H1 (cell line): Measurements from ENCODE around the gene TMEM204. TPM values are rescaled to one million over a fixed set of nuclear protein-coding genes. Genes with fewer than 3 reads are reported as not detected.

Experiments
- CTCF ChIA-PET: fragments of 300-600 bp; sonication (Branson Sonifier 250); formaldehyde crosslinking; loops from one replicate; lab custom pipeline; 2021; ENCODE audit not compliant: partially characterized antibody; lab: Charles Lee
- POLR2A ChIA-PET: fragments of 300-600 bp; sonication (Branson Sonifier 250); formaldehyde crosslinking; loops from one replicate; lab custom pipeline; 2021; ENCODE audit warnings: inconsistent platforms; ENCODE audit not compliant: partially characterized antibody; lab: Charles Lee
- DNase-seq, 2 experiments: peaks; one replicate each; pipeline versions ENCODE4 v3.0.0 to v3.0.0-alpha.2; 2010 to 2022; ENCODE audit warnings: low spot score in 2 of 2, low read depth in 1 of 2, mixed read lengths in 1 of 2
- FAIRE-seq: peaks from 2 replicates; lab custom pipeline; 2011; peaks lifted over from hg19 to GRCh38; lab: Jason Lieb, UNC
- H2AFZ ChIP-seq: 2 replicates; pipeline ENCODE4 v1.8.1; 2012; ENCODE audit warnings: low read length, inconsistent platforms
- H2AK5ac ChIP-seq: 2 replicates; pipeline ENCODE4 v1.6.1; 2013; ENCODE audit warnings: low read depth, low read length
- H2BK120ac ChIP-seq: replicated peaks from 2 replicates; pipeline ENCODE3; 2013; ENCODE audit warnings: low read depth, low read length, inconsistent platforms
- H2BK12ac ChIP-seq: 2 replicates; pipeline ENCODE4 v1.6.1; 2013; ENCODE audit warnings: low read depth, low read length
- H2BK15ac ChIP-seq: 2 replicates; pipeline ENCODE4 v1.6.1; 2013; ENCODE audit warnings: low read length
- H2BK20ac ChIP-seq: 2 replicates; pipeline ENCODE4 v1.6.1; 2013; ENCODE audit warnings: low read length
- H2BK5ac ChIP-seq: 2 replicates; pipeline ENCODE4 v1.6.1; 2013; ENCODE audit warnings: low read depth, low read length
- H3K14ac ChIP-seq: 2 replicates; pipeline ENCODE4 v1.6.1; 2013; ENCODE audit warnings: inconsistent platforms; ENCODE audit not compliant: insufficient read length
- H3K18ac ChIP-seq: 2 replicates; pipeline ENCODE4 v1.6.1; 2013; ENCODE audit warnings: low read length; ENCODE audit errors: extremely low read depth
- H3K23ac ChIP-seq: 2 replicates; pipeline ENCODE4 v1.6.1; 2013; ENCODE audit warnings: inconsistent platforms; ENCODE audit not compliant: insufficient read length
- H3K23me2 ChIP-seq: 2 replicates; pipeline ENCODE4 v1.6.1; 2013; ENCODE audit warnings: low read depth, low read length
- H3K27ac ChIP-seq: 2 replicates; pipeline ENCODE4 v1.6.1; 2011; ENCODE audit warnings: low read depth, low read length, inconsistent platforms
- H3K27me3 ChIP-seq, 4 experiments: replicated peaks in 1 of 4; 1 replicate in 1 of 4; 2 replicates in 3 of 4; pipeline versions ENCODE4 v1.6.1 to v1.8.1; 2011 to 2013; ENCODE audit warnings: low read length in 3 of 4, mild to moderate bottlenecking in 3 of 4, inconsistent platforms in 2 of 4, mixed read lengths in 2 of 4, moderate library complexity in 1 of 4; ENCODE audit not compliant: control insufficient read depth in 3 of 4, insufficient read depth in 3 of 4; ENCODE audit errors: extremely low read depth in 1 of 4
- H3K36me3 ChIP-seq, 4 experiments: 2 replicates each; pipeline versions ENCODE4 v1.6.1 to v1.8.1; 2011 to 2013; ENCODE audit warnings: mild to moderate bottlenecking in 4 of 4, low read length in 3 of 4, moderate library complexity in 2 of 4, control low read depth in 1 of 4, inconsistent platforms in 1 of 4; ENCODE audit not compliant: insufficient read depth in 4 of 4, control insufficient read depth in 2 of 4
- H3K4ac ChIP-seq: replicated peaks from 2 replicates; pipeline ENCODE3; 2013; ENCODE audit warnings: low read length, low read depth, mixed read lengths, inconsistent platforms; ENCODE audit not compliant: insufficient read length
- H3K4me1 ChIP-seq, 4 experiments: replicated peaks in 1 of 4; 1 replicate in 1 of 4; 2 replicates in 3 of 4; pipeline versions ENCODE4 v1.6.1 to v1.8.1; 2011 to 2013; ENCODE audit warnings: low read length in 3 of 4, inconsistent platforms in 2 of 4, mixed read lengths in 1 of 4; ENCODE audit not compliant: insufficient read depth in 4 of 4, control insufficient read depth in 3 of 4
- H3K4me2 ChIP-seq, 2 experiments: 2 replicates each; pipeline versions ENCODE4 v1.6.1 to v1.8.1; 2011 to 2013; ENCODE audit warnings: low read depth in 2 of 2, low read length in 2 of 2, control low read depth in 1 of 2, inconsistent platforms in 1 of 2, mild to moderate bottlenecking in 1 of 2; ENCODE audit not compliant: insufficient read depth in 1 of 2
- H3K4me3 ChIP-seq, 4 experiments: fragments of 200-600, 300-600 bp in 1 of 4; sonication (generic), shearing (Covaris generic), sonication (Bioruptor Twin) in 1 of 4; 2 replicates each; pipeline versions ENCODE4 v1.5.1 to v1.8.1; 2011 to 2016; ENCODE audit warnings: low read length in 4 of 4, low read depth in 3 of 4, control low read depth in 2 of 4, inconsistent platforms in 2 of 4, mild to moderate bottlenecking in 2 of 4, mixed read lengths in 1 of 4, moderate library complexity in 1 of 4; ENCODE audit not compliant: insufficient read depth in 2 of 4; ENCODE audit errors: extremely low read depth in 1 of 4
- H3K56ac ChIP-seq: replicated peaks from 2 replicates; pipeline ENCODE3; 2013; ENCODE audit warnings: low read depth, mild to moderate bottlenecking, mixed read lengths, low read length, inconsistent platforms; ENCODE audit not compliant: insufficient read length
- H3K79me1 ChIP-seq: 2 replicates; pipeline ENCODE4 v1.6.1; 2013; ENCODE audit warnings: low read depth, low read length, control low read depth
- H3K79me2 ChIP-seq, 2 experiments: 2 replicates each; pipeline versions ENCODE4 v1.6.1 to v1.8.1; 2012 to 2013; ENCODE audit warnings: low read length in 2 of 2, mild to moderate bottlenecking in 2 of 2, inconsistent platforms in 1 of 2; ENCODE audit not compliant: insufficient read depth in 2 of 2, control insufficient read depth in 1 of 2
- H3K9ac ChIP-seq, 4 experiments: replicated peaks in 1 of 4; 1 replicate in 1 of 4; 2 replicates in 3 of 4; pipeline versions ENCODE4 v1.6.1 to v1.8.1; 2011 to 2013; ENCODE audit warnings: low read depth in 3 of 4, low read length in 3 of 4, control low read depth in 2 of 4, mild to moderate bottlenecking in 2 of 4, moderate library complexity in 2 of 4, inconsistent platforms in 1 of 4; ENCODE audit errors: extremely low read depth in 1 of 4
- H3K9me3 ChIP-seq, 2 experiments: 2 replicates each; pipeline versions ENCODE4 v1.6.1 to v1.8.1; 2012 to 2013; ENCODE audit warnings: mild to moderate bottlenecking in 2 of 2, moderate library complexity in 2 of 2, control low read depth in 1 of 2, inconsistent platforms in 1 of 2, low read depth in 1 of 2, low read length in 1 of 2, mixed read lengths in 1 of 2; ENCODE audit not compliant: insufficient read depth in 2 of 2
- H4K20me1 ChIP-seq, 2 experiments: replicated peaks in 1 of 2; 2 replicates each; pipeline versions ENCODE3 to v1.8.1; 2011 to 2013; ENCODE audit warnings: inconsistent platforms in 2 of 2, low read length in 2 of 2, mild to moderate bottlenecking in 1 of 2; ENCODE audit not compliant: insufficient read depth in 2 of 2, control insufficient read depth in 1 of 2
- H4K5ac ChIP-seq: 2 replicates; pipeline ENCODE4 v1.6.1; 2013; ENCODE audit warnings: low read length, low read depth, mixed read lengths, inconsistent platforms; ENCODE audit not compliant: insufficient read length
- H4K8ac ChIP-seq: 2 replicates; pipeline ENCODE4 v1.8.0; 2013; ENCODE audit warnings: mild to moderate bottlenecking, moderate library complexity, low read length, inconsistent platforms; ENCODE audit not compliant: insufficient read depth; ENCODE audit errors: extremely low read depth
- H4K91ac ChIP-seq: replicated peaks from 2 replicates; pipeline ENCODE3; 2013; ENCODE audit warnings: low read length, mixed read lengths, inconsistent platforms; ENCODE audit not compliant: insufficient read length
- ATF2 ChIP-seq: IDR thresholded peaks from 2 replicates; pipeline ENCODE4 v1.6.1; 2012; ENCODE audit warnings: low read length, inconsistent platforms
- BRCA1 ChIP-seq: IDR thresholded peaks from 2 replicates; pipeline ENCODE4 v1.6.1; 2012; ENCODE audit warnings: low read depth, low read length, improper control_type of control experiment
- NRF1 ChIP-seq: IDR thresholded peaks from 2 replicates; pipeline ENCODE4 v1.6.1; 2011; ENCODE audit warnings: mild to moderate bottlenecking, low read depth, low read length, improper control_type of control experiment
- POU5F1 ChIP-seq: IDR thresholded peaks from 2 replicates; pipeline ENCODE4 v1.6.1; 2011; ENCODE audit warnings: low read depth, mild to moderate bottlenecking, low read length, moderate library complexity
- SAP30 ChIP-seq: fragments of 300-600 bp; sonication (generic); IDR thresholded peaks from 2 replicates; pipeline ENCODE4 v1.7.1; 2012; ENCODE audit warnings: low read length, moderate library complexity, mild to moderate bottlenecking, inconsistent platforms; ENCODE audit not compliant: insufficient read depth, insufficient replicate concordance
- SP1 ChIP-seq: IDR thresholded peaks from 2 replicates; pipeline ENCODE4 v1.6.1; 2011; ENCODE audit warnings: low read depth, low read length
- YY1 ChIP-seq: IDR thresholded peaks from 2 replicates; pipeline ENCODE4 v1.6.1; 2011; ENCODE audit warnings: low read depth, mild to moderate bottlenecking, low read length
- WGBS, 2 experiments: shearing (Covaris generic) in 1 of 2; methylation state at CpG; one replicate each; pipeline versions ENCODE4 v1.1.6 to v1.1.7; 2013 to 2015; ENCODE audit warnings: low lambda C conversion rate in 2 of 2, mixed read lengths in 2 of 2, inconsistent platforms in 1 of 2, low coverage in 1 of 2, missing lambda C conversion rate in 1 of 2; ENCODE audit not compliant: insufficient replicate concordance in 2 of 2, insufficient coverage in 1 of 2, insufficient read length in 1 of 2; ENCODE audit errors: extremely low coverage in 1 of 2, missing lambda C conversion rate in 1 of 2; 5-methylcytosine and 5-hydroxymethylcytosine counted together
- polyA plus RNA-seq, 7 experiments: library from polyadenylated mRNA; depleted of rRNA in 3 of 7; stranded (reverse) in 5 of 7; unstranded in 2 of 7; fragments of >200 nt in 5 of 7; fragments of 200-250 nt in 2 of 7; gene quantifications; 1 replicate in 5 of 7; 2 replicates in 1 of 7; 4 replicates in 1 of 7; pipeline versions ENCODE4 v1.2.1 to v1.2.3, GENCODE V29; 2011 to 2013; ENCODE audit warnings: missing spikeins in 2 of 7, mixed read lengths in 2 of 7
- total RNA-seq: library from RNA; stranded (reverse); fragmentation: NEBNext Ultra II Directional; extraction: Animal tissue kit (Norgen Biotek cat#: 25700); gene quantifications from 2 replicates; pipeline ENCODE4 v1.2.1, GENCODE V29; 2021

TMEM204 gene
- total and polyA plus RNA-seq, 2 of the 8 experiments (the other 6 are each of a cell fraction or from before 2014, with no cell fraction given) = not detected

DNA sequence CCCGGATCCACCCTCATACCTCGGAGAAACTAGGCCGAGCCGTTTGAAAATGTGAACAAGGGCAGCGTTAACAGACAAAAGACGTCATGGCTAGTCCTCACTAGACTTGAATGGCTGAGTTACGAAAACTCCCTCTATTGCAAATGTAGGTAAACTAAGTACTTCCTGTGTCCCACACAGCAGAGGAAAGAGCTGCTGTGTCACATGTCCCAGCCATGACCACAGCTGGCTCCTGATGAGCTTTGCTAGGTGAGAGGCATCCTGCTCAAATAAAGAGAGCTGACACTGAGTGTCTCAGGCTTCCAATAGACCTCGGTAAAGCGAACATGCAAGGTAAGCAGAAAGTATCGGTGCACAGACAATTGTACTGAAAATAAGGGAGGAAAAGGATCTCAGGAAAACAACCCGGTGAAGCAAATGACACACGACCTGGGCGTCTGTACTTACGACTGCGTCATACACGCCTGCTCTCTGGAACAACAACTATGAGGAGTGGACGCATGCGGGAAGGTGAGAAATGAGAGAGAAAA, 26.0 kb downstream of the TMEM204 start:
- WGBS, 2 experiments = 89% methylated on average over 18 of the region's 18 CpGs; no CpG with 5 or more reads in 1 of the 2 experiments
- H2BK15ac ChIP-seq = no peak overlapping the region
- DNase-seq (no peak), FAIRE-seq (no peak)
- peaks cover 0 to 3% of the 10 kb centered on the region in 2 experiments for H4K20me1 ChIP-seq
- CTCF ChIA-PET = interaction anchor here (0.8 to 3.0 kb wide), 2 partner anchors 14 to 158 kb away, joined by 3 to 10 read pairs; no protein-coding TSS in a partner anchor
- no peaks in the 10 kb centered on the region for H3K27me3 ChIP-seq
- no peaks in the 10 kb centered on the region for H3K9me3 ChIP-seq
- H3K14ac ChIP-seq = no peak overlapping the region
- no peak overlapping the region for H2BK20ac ChIP-seq
- no peak overlapping the region for H4K5ac ChIP-seq
- H3K4ac ChIP-seq = no peak overlapping the region
- H2BK12ac ChIP-seq = no peak overlapping the region
- no peak overlapping the region for H3K18ac ChIP-seq
- H3K4me3 ChIP-seq = no peak overlapping the region
- H2AK5ac ChIP-seq = no peak overlapping the region
- H3K23ac ChIP-seq = no peak overlapping the region
- H2BK120ac ChIP-seq = no peak overlapping the region
- H2AFZ ChIP-seq = no peak overlapping the region
- no peak overlapping the region for H2BK5ac ChIP-seq
- no peak overlapping the region for H3K4me2 ChIP-seq
- POLR2A ChIA-PET = no interaction called here
- no peak overlapping the region for H3K27ac ChIP-seq
- no peak overlapping the region for H4K91ac ChIP-seq
- H3K23me2 ChIP-seq = no peaks in the 10 kb centered on the region
- peaks cover 0 to 3% (median 0%) of the 10 kb centered on the region in 4 experiments; a peak in 1 of 7 replicates for H3K4me1 ChIP-seq
- no peak overlapping the region for H4K8ac ChIP-seq
- H3K9ac ChIP-seq = no peak overlapping the region
- no peaks in the 10 kb centered on the region; the same call in 1 of the 2 replicates for H3K79me1 ChIP-seq
- TF ChIP-seq POU5F1 (no peak), NRF1 (no peak), BRCA1 (no peak), SAP30 (no peak), SP1 (no peak), YY1 (no peak), ATF2 (no peak)
- no peak overlapping the region for H3K56ac ChIP-seq
- peaks cover 2 to 15% (median 10%) of the 10 kb centered on the region in 4 experiments; a peak in 5 of 8 replicates for H3K36me3 ChIP-seq
- no peaks in the 10 kb centered on the region for H3K79me2 ChIP-seq
